Upper lobe of left lung (tissue), 4 donors: ENCODE measurements around the gene SCAMP2.

Experiments
- CTCF ChIP-seq, 6 experiments: fragments of 450-650 bp in 4 of 6; fragments of 200-600 bp in 2 of 6; sonication (generic) in 2 of 6; IDR thresholded peaks; one replicate each; pipeline ENCODE4 v1.5.1; 2016 to 2019; ENCODE audit warnings: antibody characterized with exemption in 6 of 6
- POLR2AphosphoS5 ChIP-seq, 2 donors: sonication (generic); formaldehyde crosslinking; IDR thresholded peaks; one replicate each; pipeline ENCODE4 v1.5.1; 2017; ENCODE audit warnings: antibody characterized with exemption in 2 of 2

GRCh38 chr15:74821091-74821789 lies 51.9 kb downstream of the SCAMP2 start:
- no peak for TF ChIP-seq POLR2AphosphoS5 (IDR thresholded peaks at IDR 0.05)
- no peak for TF ChIP-seq CTCF (IDR thresholded peaks at IDR 0.05)
